ENCODE measurements around the gene ZNF627. TPM values are rescaled to one million over a fixed set of nuclear protein-coding genes. Genes with fewer than 3 reads are reported as not detected.
A peak's percentile ranks its signal among the peaks of the same experiment; 100 is the strongest.
"Not testable (repeated sequence)": the region's sequence is repeated elsewhere in the genome, so short reads cannot be mapped to it uniquely, and the experiment has no call there.

ZNF627 gene
- total RNA-seq, 1 donor from 2014 or later: 5.3 TPM

DNA sequence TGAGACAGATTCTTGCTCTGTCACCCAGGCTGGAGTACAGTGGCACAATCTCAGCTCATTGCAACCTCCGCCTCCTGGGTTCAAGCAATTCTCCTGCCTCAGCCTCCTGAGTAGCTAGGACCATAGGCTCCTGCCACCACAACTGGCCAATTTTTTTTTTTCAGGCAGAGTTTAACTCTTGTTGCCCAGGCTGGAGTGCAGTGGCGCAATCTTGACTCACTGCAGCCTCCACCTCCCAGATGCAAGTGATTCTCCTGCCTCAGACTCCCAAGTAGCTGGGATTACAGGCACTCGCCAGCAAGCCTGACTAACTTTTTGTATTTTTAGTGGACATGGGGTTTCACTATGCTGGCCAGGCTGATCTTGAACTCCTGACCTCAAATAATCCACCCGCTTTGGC lies 23.5 kb upstream of the ZNF627 start:
- ATAC-seq; DNase-seq (ENCODE audit: low spot score): not testable (repeated sequence)

DNA sequence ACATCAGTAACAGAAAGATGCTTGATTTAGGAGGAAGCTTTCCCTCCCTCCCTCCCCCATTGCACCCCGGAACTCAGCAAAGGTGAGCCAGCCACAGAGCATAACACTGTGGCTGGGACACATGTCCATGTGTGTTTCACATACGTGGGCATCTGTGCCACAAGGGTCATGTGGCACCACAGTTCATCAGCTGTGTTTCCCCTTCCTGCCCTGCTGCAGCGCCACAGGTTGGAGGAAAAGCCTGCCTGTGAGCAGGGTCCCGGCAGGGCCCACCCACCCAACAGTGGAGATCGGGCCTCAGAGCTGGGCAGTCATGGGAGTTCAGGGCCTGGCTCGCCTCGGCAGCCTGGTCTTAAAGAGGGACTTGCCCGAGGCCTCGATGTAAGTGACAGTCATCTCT lies 22.6 kb upstream of the ZNF627 start:
- DNase-seq (ENCODE audit: low spot score) (no peak), ATAC-seq (no peak)

DNA sequence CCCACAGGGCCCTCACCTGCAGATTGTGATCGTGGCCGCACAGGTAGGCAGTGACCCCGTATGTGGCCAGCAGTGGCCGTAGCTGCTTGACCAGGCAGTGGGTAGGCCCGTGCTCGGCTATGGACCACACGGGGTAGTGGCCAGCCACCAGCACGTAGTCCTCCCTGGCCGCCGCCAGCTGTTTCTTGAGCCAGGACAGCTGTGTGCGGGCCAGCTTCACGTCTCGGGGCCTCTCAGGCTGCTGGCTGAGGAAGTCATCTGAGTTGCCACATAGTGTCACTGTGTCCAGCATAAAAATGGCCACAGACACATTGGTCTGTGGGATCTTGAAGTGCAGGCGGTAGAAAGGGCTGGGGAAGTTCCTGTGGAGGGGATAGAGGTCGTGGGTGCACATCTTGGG lies 21.1 kb upstream of the ZNF627 start:
- no peak for ATAC-seq
- DNase-seq (ENCODE audit: low spot score): no peak

DNA sequence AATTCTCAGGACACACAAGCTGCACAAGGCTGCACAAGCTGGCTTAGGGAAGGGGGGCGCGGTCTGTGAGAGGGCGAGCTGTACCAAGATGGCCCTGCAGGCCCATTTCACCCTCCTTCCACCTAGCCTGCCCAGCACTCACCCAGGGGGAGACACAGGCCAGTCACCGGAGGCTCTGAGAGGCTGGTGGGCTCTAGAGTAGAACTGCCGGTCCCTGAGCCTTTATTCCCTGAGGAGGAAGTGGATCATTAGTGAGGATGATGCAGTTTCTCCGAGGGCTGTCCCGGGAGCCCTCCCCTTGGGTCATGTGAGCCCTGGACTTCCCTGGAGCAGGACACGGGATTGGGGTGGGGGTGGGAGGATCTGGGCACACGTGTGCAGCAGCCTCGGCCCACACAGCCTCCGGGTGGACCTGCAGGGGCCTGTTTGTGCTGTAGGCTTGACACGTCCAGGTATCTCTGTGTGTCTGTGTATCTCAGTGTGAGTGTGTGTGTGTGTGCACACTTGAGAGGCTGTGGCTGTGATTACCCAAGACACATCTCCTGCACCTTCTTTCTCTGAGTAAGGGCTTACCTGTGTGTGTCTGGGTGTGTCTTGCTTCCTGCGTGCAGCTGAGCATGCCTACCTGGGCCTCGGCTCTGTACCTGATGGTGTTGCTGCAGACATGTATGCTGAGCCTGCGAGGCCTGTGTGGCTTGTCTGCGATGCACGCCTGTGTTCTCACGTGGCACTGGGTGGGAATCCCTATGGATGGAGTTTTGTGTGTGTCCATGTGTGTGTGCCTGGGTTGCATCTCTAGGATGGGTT lies 19.6 kb upstream of the ZNF627 start, which contains the start of gene ACP5:
Gene ACP5 (minus strand): TSS at position 195 of the 807 bp plus-strand sequence. CDS start 328 bp downstream, outside the sequence.
- DNase-seq (ENCODE audit: low spot score): no peak
- ATAC-seq: peak; percentile 46

DNA sequence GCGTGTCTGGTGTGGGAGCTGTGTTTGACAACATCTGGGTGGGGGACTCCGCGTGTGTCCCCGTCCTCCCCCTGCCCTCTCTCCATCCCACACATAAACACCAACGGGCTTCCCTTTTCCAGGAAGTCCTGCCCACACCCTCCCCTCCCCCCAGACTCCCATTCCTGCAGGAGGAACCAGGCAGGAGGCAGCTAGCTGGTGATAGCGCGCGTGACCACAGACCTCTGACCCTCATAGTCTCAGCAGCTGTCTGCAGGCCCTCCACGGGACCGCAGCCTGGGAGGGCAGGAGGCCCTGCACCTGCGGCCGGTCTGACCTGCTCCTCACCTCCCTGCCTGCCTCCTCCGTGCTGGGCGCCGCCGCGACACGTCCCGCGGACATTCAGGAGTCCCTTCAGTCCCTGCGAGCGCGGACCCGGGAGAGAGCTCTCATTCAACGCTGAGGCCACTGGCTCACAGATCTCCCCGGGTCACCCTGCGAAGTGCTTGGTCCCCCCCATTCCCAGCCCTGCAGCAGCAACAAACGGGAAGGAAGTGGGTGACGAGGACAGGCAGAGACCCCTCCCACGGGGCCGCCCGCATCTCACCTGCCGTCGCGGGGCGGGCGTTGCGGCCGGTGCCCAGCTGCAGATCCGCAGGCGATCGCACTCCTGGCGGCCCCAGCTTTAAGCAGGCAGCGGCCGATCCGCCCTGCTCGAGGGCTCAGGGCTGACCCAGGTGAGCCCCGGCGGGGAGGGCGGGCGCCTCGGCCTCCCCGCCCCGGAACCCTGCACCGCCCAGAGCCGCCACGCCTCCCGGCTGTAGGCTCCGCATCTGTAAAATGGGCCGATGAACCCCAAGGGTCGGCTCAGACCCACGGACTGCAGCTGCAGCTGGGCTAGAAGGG lies 18.8 kb upstream of the ZNF627 start:
- peak; percentile 59 for DNase-seq (ENCODE audit: low spot score)
- ATAC-seq: peak; percentile 72

DNA sequence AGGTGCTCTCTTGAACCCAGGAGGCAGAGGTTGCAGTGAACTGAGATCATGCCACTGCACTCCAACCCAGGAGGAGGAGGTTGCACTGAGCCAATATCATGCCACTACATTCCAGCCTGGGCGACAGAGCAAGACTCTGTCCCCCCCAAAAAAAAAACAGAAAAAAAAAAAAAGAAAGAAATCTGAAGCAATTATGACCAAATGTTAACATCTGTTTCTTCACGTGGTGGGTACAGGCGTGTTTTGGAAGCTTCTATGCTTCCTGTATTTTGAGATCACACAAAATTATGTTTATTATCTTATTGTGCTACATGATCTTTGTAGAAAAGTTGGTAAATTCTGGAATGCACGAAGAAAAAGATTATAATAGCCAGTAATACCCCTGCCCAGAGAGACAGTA lies 17.2 kb upstream of the ZNF627 start:
- DNase-seq (ENCODE audit: low spot score) (no peak), ATAC-seq (no peak)

DNA sequence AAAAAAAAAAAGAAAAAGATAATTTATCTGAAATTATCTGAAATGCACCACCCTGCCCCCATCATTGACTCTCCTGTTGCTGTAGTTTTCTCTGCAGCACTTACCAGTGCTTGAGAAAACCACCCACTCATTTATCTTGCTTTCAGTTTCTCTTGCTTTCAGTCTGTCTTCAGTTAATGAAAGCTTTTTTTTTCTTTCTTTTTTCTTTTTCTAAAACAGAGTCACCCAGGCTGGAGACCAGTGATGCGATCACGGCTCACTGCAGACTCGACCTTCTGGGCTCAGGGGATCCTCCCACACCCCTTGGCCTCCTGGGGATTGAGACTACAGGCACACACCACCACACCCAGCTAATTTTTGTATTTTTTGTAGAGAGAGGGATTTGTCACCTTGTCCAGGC lies 15.5 kb upstream of the ZNF627 start:
- ATAC-seq: no peak
- DNase-seq (ENCODE audit: low spot score): no peak

DNA sequence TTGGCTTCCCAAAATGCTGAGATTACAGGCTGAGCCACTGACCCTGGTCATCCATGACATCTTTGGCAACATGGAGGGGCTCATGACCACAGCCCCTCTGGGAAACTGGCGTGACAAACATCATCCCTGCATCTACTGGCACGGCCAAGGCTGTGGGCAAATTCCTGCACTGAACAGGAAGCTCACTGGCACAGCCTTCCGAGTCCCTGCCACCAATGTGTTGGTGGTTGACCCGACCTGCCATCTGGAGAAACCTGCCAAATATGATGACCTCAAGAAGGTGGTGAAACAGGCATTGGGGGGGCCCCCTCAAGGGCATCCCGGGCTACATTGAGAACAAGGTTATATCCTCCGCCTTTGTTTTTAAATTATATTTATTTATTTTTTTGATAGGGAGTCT lies 11.0 kb upstream of the ZNF627 start:
- DNase-seq (ENCODE audit: low spot score) (no peak), ATAC-seq (no peak)

DNA sequence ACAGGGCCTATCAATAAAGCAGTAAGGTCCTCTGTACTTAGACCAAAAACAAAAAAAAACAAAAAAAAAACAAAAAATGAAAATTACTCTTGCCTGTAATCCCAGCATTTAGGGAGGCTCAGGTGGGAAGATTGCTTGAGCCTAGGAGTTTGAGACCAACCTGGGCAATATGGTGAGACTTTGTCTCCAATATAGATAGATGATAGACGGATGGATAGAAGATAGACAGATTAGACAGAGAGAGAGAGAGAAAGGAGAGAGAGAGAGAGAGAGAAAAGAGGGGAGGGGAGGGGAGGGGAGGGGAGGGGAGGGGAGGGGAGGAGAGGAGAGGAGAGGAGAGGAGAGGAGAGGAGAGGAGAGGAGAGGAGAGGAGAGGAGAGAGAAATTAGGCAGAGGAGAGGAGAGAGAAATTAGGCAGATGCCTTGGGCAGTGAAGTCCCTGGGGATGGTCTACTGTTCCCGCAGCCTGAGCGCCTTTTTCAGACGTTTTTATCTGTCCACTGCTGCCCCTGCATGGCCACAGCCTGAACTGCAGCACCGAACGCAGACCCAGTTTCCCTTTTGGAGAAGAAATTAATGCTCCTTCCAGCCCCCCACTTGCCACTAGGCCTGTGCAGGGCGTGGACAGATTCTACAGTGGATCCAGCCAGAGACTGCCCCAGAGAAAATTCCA lies 9.8 kb upstream of the ZNF627 start:
- ATAC-seq (peak; percentile 98), DNase-seq (ENCODE audit: low spot score) (peak; percentile 73)

DNA sequence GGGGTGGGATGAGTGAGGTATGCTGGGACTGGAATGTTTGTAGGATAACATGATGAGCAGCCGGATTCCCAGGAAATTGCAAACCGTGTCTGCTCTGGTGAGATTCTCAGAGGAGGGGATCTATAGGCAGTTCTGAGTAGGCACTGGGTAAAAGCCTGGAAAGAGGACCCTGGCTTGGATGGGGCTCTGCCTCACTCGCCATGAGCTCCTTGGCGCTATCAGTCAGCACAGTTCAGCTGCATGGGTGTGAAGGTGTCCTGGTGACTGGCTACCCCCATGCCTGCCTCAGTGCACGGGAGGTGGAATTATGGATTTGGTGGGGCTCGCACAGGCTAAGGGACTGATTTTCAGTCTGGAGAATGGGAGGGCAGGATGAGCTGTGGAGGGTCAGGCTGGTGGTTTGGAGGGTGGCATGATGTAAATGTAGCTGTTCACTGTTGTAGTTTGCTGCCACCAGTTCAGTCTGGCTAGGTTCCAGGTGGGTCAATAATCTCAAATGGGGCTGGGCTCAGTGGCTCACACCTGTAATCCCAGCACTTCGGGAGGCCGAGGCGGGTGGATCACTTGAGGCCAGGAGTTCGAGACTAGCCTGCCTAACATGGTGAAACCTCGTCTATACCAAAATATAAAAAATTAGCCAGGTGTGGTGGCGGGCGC lies 9.2 kb upstream of the ZNF627 start:
- DNase-seq (ENCODE audit: low spot score): no peak
- peak; percentile 55 for ATAC-seq

DNA sequence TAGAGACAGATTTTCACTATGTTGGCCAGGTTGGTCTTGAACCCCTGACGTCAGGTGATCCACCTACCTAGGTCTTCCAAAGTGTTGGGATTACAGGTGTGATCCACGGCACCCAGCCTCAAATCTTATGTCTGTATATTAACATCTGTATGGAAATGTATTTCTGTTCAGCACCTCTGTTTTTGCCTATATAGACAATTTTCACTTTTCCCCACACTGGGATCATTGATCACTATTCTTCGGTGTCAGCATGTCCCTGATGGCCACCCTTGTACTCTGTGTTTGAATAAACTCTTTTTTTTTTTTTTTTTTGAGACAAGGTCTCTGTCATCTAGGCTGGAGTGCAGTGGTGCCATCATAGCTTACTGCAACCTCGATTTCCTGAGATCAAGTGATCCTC lies 3.2 kb upstream of the ZNF627 start:
- DNase-seq (ENCODE audit: low spot score) (no peak), ATAC-seq (no peak)

DNA sequence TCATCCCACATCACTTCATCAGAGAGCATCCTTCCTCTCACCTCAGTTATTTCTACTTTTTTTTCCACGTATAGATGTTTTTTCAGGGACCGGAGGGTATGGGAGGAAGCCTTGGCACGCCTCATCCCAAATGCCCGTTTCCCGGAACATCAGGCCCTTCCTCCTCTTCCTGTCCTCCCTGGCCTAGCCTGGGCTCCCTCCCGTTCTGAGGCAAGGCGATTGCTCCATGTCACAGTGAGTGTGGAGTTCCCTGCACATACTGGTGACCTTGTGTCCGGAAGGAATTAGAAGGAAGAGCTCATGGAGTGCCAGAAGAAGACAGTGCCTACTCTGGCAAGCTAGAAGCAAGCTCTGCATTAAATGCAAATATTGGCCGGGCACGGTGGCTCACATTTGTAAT lies 1.1 kb upstream of the ZNF627 start:
- ATAC-seq (no peak), DNase-seq (ENCODE audit: low spot score) (no peak)

DNA sequence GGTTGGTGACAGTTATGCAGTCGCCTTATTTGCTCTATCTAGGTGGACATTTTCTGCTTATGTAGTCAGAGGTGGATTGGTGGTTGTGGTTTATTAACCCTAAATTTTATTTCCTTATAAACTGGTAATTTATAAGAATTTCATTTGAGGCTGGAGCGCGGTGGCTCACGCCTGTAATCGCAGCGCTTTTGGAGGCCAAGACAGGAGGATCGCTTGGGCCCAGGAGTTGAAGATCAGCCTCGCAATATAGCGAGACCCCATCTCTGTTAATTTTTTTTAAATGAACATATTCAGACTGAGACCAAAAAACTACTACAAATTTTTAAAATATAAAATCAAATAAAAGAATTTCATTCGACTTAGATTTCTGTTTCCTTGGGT lies 810 bp downstream of the ZNF627 start:
- ATAC-seq (no peak), DNase-seq (ENCODE audit: low spot score) (no peak)

DNA sequence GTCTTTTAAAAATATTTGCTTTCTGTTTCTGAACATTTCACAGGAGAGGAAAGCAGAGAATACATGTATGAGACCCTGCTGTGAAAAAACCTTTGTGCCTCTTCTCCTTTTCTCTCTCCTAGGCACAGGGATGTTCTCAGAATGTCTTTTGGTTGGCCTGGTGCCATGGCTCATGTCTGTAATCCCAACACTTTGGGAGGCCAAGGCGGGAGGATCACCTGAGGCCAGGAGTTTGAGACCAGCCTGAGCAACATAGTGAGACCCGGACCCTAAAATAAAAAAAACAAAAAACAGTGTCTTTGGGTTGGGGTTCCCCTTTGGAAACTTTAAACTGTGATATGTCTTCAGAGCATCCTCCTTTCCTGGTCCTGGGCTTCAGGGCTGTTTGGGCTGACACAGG lies 1.5 kb downstream of the ZNF627 start:
- DNase-seq (ENCODE audit: low spot score) (no peak), ATAC-seq (no peak)

DNA sequence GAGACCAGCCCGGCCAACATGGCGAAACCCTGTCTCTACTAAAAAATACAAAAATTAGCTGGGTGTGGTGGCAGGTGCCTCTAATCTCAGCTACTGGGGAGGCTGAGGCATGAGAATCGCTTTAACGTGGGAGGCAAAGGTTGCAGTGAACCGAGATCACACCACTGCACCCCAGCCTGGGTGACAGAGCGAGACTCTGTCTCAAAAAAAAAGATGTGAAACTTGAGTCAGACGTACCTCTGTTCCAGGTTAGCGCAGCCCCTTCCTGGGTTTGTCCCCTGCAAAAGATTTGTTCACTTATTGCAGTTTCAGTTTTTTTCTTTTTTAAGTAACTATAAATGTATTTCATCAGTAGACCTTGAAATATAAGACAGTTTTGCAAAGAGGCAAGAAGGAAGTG lies 2.4 kb downstream of the ZNF627 start:
- not testable (repeated sequence) for DNase-seq (ENCODE audit: low spot score); ATAC-seq

DNA sequence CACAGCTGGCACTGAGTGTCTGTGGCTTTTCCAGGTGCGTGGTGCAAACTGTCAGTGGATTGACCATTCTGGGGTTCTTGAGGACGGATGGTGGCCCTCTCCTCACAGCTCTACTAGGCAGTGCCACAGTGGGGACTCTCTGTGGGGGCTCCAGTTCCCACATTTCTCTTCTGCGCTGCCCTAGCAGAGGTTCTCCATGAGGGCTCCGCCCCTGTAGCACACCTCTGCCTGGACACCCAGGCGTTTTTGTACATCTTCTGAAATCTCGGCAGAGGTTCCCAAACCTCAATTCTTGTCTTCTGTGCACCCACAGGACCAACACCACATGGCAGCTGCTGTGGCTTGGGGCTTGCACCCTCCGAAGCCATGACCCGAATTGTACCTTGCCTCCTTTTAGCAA lies 9.2 kb downstream of the ZNF627 start:
- DNase-seq (ENCODE audit: low spot score) (no peak), ATAC-seq (no peak)

DNA sequence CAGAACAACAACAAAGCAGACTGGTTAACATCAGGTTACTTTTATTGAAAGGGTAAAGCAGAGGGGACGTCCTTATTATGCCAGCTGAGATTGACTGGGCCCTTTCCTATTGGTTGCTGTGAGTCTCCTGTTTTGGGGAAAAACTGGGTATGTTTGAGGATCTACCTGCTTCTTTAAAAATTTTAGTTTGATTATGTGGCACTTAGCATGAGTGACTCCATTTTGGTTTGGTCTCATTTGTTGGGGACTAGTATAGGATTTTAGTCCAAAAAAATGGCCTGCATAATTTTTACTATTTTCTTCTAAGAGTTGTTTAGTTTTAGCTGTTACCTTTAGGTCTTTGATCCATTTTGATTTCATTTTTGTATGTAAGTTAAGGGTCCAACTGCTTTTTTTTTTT lies 14.4 kb downstream of the ZNF627 start:
- no peak for DNase-seq (ENCODE audit: low spot score)
- ATAC-seq: no peak

DNA sequence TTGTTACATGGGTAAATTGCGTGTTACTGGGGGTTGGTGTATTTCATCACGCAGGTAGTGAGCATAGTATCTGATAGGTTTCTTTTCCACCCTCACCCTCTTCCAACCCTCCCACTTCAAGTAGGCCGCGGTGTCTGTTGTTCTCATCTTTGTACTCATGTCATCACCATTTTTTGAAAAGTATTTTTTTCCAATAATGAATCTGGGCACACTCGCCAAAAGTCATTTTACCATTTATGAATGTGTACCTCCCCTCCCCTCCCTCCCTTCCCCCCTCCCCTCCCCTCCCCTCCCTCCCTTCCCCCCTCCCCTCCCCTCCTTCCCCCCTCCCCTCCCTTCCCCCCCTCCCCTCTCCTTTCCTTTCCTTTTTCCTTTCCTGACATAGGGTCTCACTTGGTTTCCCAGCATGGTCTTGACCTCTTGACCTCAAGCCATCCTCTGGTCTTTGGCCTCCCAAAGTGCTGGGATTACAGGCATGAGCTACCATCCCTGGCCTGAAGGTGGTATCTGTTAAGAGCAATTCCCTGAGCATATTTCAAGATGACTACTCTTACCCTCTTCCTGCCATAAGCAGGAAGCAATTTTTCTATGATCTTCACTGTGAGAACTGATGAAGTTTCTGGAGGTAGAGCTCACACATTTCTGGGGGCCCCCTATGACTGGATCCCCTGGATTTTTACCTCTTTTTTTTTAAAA lies 15.7 kb downstream of the ZNF627 start:
- DNase-seq (ENCODE audit: low spot score) (no peak), ATAC-seq (no peak)

DNA sequence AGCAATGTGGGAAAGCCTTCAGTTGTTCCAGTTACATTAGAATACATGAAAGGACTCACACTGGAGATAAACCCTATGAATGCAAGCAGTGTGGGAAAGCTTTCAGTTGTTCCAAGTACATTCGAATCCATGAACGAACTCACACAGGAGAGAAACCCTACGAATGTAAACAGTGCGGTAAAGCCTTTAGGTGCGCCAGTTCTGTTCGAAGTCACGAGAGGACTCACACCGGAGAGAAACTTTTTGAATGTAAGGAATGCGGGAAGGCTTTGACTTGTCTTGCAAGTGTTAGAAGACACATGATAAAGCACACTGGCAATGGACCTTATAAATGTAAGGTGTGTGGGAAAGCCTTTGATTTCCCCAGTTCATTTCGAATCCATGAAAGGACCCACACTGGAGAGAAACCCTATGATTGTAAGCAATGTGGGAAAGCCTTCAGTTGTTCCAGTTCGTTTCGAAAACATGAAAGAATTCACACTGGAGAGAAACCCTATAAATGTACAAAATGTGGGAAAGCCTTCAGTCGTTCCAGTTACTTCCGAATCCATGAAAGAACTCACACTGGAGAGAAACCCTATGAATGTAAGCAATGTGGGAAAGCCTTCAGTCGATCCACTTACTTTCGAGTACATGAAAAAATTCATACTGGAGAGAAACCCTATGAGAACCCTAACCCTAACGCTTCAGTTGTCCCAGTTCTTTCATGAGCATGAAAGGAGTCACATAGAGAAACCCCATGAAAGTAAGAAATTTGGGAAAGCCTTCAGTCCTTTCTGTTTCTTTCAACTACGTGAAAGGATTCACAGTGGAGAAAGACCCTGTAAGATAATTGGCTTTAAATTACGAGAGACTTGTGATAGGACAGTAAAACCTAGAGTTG lies 20.1 kb downstream of the ZNF627 start:
- ATAC-seq: no peak
- no peak for DNase-seq (ENCODE audit: low spot score)
